Measurements from ENCODE around the gene CLCNKB.

CLCNKB gene

GRCh38 chr1:16043521-16043920 is at the start of gene CLCNKB:
Gene CLCNKB, plus strand, starts transcription at chr1:16043782. Its CDS starts 711 bp downstream, at chr1:16044493.
- Mint-ChIP-seq H3K27me3 (ENCODE audit: low read depth) (peaks cover 24% of the 10 kb centered on the region), H3K27ac (peak within 1 kb of the TSS in 1 of 3 experiments; percentile 90), H3K4me1 (no peaks in the 10 kb centered on the region), H3K36me3 (ENCODE audit: low read depth) (no peaks in the 10 kb centered on the region), H3K9me3 (no peaks in the 10 kb centered on the region), H3K4me3 (peak within 1 kb of the TSS in 1 of 3 experiments; percentile 38)
- TF ChIP-seq CTCF (IDR thresholded peaks at IDR 0.05; ENCODE audit: unreplicated experiment in 3 of 3), result no peak

GRCh38 chr1:15994081-15994480 is 49.5 kb upstream of the CLCNKB start:
- no peaks in the 10 kb centered on the region for H3K4me1 Mint-ChIP-seq
- peaks cover 13% of the 10 kb centered on the region for H3K27me3 Mint-ChIP-seq (ENCODE audit: low read depth)
- no peak overlapping the region for H3K27ac Mint-ChIP-seq
- no peak for TF ChIP-seq CTCF (IDR thresholded peaks at IDR 0.05; ENCODE audit: unreplicated experiment in 3 of 3)
- H3K36me3 Mint-ChIP-seq (ENCODE audit: low read depth), result no peaks in the 10 kb centered on the region
- no peaks in the 10 kb centered on the region for H3K9me3 Mint-ChIP-seq
- no peak overlapping the region for H3K4me3 Mint-ChIP-seq

GRCh38 chr1:15994590-15995351 is 48.8 kb upstream of the CLCNKB start:
- Mint-ChIP-seq H3K36me3 (ENCODE audit: low read depth) (no peaks in the 10 kb centered on the region), H3K27ac (no peak overlapping the region), H3K4me1 (no peaks in the 10 kb centered on the region), H3K4me3 (no peak overlapping the region), H3K27me3 (ENCODE audit: low read depth) (peaks cover 11% of the 10 kb centered on the region), H3K9me3 (no peaks in the 10 kb centered on the region)
- TF ChIP-seq CTCF (IDR thresholded peaks at IDR 0.05; ENCODE audit: unreplicated experiment in 3 of 3), result peak; percentile 35 to 53 (median 53)

GRCh38 chr1:15997076-15997585 is 46.5 kb upstream of the CLCNKB start:
- H3K36me3 Mint-ChIP-seq (ENCODE audit: low read depth), result no peaks in the 10 kb centered on the region
- H3K27ac Mint-ChIP-seq, result no peak overlapping the region
- TF ChIP-seq CTCF (IDR thresholded peaks at IDR 0.05; ENCODE audit: unreplicated experiment in 3 of 3), result no peak
- no peaks in the 10 kb centered on the region for H3K9me3 Mint-ChIP-seq
- H3K27me3 Mint-ChIP-seq (ENCODE audit: low read depth), result peaks cover 7% of the 10 kb centered on the region
- H3K4me3 Mint-ChIP-seq, result no peak overlapping the region
- no peaks in the 10 kb centered on the region for H3K4me1 Mint-ChIP-seq

- H3K36me3 Mint-ChIP-seq (ENCODE audit: low read depth), result no peaks in the 10 kb centered on the region
- no peaks in the 10 kb centered on the region for H3K9me3 Mint-ChIP-seq
- H3K27ac Mint-ChIP-seq, result no peak overlapping the region
- H3K4me3 Mint-ChIP-seq, result no peak overlapping the region
- no peak for TF ChIP-seq CTCF (IDR thresholded peaks at IDR 0.05; ENCODE audit: unreplicated experiment in 3 of 3)
- H3K27me3 Mint-ChIP-seq (ENCODE audit: low read depth), result peaks cover 12% of the 10 kb centered on the region
- H3K4me1 Mint-ChIP-seq, result no peaks in the 10 kb centered on the region
Observed at GRCh38 chr1:15997637-15998280, 45.8 kb upstream of the CLCNKB start.
